Right cardiac atrium (tissue), 5 donors: ENCODE data around the gene SPATA3. TPM values are rescaled to one million over a fixed set of nuclear protein-coding genes. Genes with fewer than 3 reads are reported as not detected.

Source experiments
- ATAC-seq, 2 donors: fragments of 200-7000 bp; cut with Tn5 transposase; one replicate each; pipeline versions ENCODE4 v1.8.0 to v1.9.1; 2020; ENCODE audit warnings: moderate library complexity in 2 of 2, mild to moderate bottlenecking in 1 of 2
- DNase-seq, 3 donors: peaks; one replicate each; pipeline ENCODE4 v3.0.0-alpha.2; 2020
- H3K27ac ChIP-seq: one replicate; pipeline ENCODE4 v1.5.1; 2013; ENCODE audit warnings: mild to moderate bottlenecking, low read length, control low read depth, moderate library complexity
- H3K27me3 ChIP-seq: one replicate; pipeline ENCODE4 v1.6.1; 2013; ENCODE audit not compliant: control insufficient read depth, insufficient read depth
- H3K4me1 ChIP-seq: one replicate; pipeline ENCODE4 v1.6.1; 2013; ENCODE audit warnings: low read length; ENCODE audit not compliant: control insufficient read depth, insufficient read depth
- H3K4me3 ChIP-seq: one replicate; pipeline ENCODE4 v1.5.1; 2013; ENCODE audit warnings: low read length, control low read depth
- H3K9me3 ChIP-seq: one replicate; pipeline ENCODE4 v1.6.1; 2013; ENCODE audit warnings: low read length; ENCODE audit not compliant: control insufficient read depth
- whole genome bisulfite sequencing: extraction: QIAGEN DNeasy Blood & Tissue Kit; methylation state at CpG from one replicate; pipeline ENCODE4 v1.1.7; 2013; 5-methylcytosine and 5-hydroxymethylcytosine counted together
- intact Hi-C, 4 donors: fragments of 100-400 bp; cut with DNase I; formaldehyde crosslinking; loops; one replicate each; pipeline versions ENCODE4 v1.11.0 to v1.14.0; 2022 to 2023
- polyA plus RNA-seq: library from polyadenylated mRNA; stranded (reverse); fragments of 200-250 nt; gene quantifications from one replicate; pipeline ENCODE4 v1.2.3, GENCODE V29; 2013
- total RNA-seq, 4 donors: library from RNA; stranded (reverse); fragmentation: NEBNext Ultra II Directional; extraction: Animal tissue kit (Norgen Biotek cat#: 25700); gene quantifications; one replicate each; pipeline ENCODE4 v1.2.1, GENCODE V29; 2021
- donor health status: healthy with polysubstance abuse.
- donor health status: DM: no; HTN: yes; CAD: no.
- donor health status: DM: no; HTN: no; CAD: no.
- donor health status: DM: no; HTN: yes; CAD: no; lungs with severe emphysema.
- donor health status: DM: yes; HTN: yes; CAD: no.

The SPATA3 gene
- total and polyA plus RNA-seq, 5 donors = not detected

DNA sequence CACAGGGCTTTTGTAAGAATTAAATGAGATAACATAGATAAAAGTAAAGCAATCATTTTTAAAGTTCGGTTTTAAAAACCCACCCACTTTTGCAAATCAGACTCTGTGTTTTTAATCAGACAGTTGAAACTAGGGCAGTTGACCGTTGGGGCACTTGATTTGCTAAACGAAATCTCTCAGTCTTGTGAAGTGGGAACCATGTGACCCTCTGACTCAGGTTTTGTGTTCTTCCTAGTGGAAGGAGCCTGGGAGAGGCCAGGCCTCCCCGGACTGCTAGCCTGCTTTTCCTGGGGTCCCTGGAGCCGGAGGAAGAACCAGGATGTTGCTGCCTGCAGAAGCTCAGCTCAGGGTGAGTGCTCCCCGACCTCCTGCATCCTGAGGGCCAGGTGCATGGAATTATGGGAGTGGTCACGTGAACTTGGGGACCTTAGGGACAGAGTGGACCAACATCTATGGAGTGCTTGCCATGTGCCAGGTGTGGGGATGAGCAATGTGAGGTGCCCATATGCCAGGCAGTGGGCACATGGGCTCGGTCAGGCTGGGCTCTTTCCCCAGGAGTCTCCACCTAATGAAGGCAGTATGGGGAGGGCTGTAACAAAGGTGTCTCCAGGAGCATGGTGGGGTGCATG, 45.3 kb downstream of the SPATA3 start:
- Histone ChIP-seq H3K4me1 (no peaks in the 10 kb centered on the region), H3K27me3 (no peaks in the 10 kb centered on the region), H3K4me3 (no peak overlapping the region), H3K9me3 (no peaks in the 10 kb centered on the region), H3K27ac (no peak overlapping the region)
- ATAC-seq = no peak
- no peak for DNase-seq
- intact Hi-C loops = no loop called here
- WGBS = 69% methylated on average over 8 of the region's 8 CpGs

DNA sequence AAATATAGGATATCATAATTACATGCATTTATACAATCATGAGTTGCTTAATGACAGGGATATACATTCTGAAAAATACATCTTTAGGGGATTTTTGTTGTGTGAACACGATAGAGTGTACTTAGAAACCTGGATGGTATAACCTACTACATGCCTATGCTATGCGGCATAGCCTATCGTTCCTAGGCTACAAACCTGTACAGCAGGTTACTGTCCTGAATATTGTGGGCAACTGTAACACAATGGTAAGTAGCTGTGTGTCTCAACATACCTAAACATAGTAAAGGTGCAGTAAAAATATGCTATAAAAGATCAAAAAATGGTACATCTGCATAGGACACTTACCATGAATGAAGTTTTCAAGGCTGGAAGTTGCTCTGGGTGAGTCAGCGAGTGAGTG, 47.9 kb downstream of the SPATA3 start:
- intact Hi-C loops = no loop called here
- no peaks in the 10 kb centered on the region for H3K27me3 ChIP-seq

DNA sequence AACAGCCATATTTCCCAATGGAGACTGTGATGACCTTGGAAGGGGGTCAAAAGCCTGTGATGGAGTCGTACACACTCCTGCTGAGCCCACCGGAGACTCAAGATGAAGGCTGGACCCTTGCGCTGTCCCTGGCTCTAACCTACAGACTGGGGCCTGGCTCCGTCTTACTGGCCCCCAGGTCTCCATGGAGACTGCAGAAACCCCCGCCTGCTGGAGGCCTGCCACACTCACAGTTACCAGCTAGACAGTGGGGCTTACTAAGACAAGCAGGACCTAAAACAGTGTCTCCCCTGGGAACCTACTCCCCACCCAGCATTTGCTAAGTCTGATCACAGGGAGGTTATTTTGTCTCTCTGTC, 51.0 kb downstream of the SPATA3 start:
- H3K27me3 ChIP-seq = no peaks in the 10 kb centered on the region
- H3K4me1 ChIP-seq = no peaks in the 10 kb centered on the region
- no peak for ATAC-seq
- H3K9me3 ChIP-seq = no peaks in the 10 kb centered on the region
- WGBS = 75% methylated on average over 5 of the region's 5 CpGs
- H3K27ac ChIP-seq = no peak overlapping the region
- intact Hi-C loops = no loop called here
- no peak overlapping the region for H3K4me3 ChIP-seq
- DNase-seq = no peak

More for the DNA sequence above, 47.9 kb downstream of the SPATA3 start:
- DNase-seq = no peak
- no peak for ATAC-seq
- no peaks in the 10 kb centered on the region for H3K4me1 ChIP-seq
- H3K27ac ChIP-seq = no peak overlapping the region
- no peaks in the 10 kb centered on the region for H3K9me3 ChIP-seq
- H3K4me3 ChIP-seq = no peak overlapping the region
- WGBS = 92% methylated on average over 4 of the region's 4 CpGs

DNA sequence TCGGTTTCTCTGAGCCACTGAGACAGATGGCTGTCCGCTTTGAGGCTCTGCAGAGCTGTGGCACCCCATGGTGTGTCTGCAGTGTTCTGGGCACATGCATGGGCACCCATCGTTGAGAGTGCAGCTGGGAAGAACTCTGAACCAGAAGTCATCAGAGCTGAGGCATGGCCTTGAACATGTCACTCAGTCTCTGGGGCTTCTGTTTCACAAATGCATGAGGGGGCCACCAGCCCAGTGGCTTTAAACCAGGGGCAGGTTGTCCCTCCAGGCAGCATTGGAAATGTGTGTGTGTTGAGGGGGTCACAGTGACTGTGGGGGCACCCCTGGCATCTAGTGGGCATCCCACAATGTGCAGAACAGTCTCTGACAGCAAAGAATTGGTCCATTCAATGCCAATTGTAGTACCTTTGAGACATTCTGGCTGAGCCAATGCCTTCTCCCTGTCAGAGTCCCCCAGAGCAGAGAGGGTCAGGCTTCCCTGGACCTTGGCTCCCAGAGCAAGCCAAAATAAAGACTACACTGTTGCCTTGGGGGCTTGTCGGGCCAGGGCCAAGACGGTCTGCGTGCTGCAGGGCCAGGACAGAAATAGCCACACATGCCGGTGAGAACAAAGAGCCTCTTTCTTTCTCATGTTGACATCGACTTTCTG, 51.5 kb downstream of the SPATA3 start:
- H3K27me3 ChIP-seq = no peaks in the 10 kb centered on the region
- H3K4me3 ChIP-seq = no peak overlapping the region
- no peak overlapping the region for H3K27ac ChIP-seq
- no peak for DNase-seq
- intact Hi-C loops = no loop called here
- no peaks in the 10 kb centered on the region for H3K9me3 ChIP-seq
- ATAC-seq = no peak
- H3K4me1 ChIP-seq = no peaks in the 10 kb centered on the region
- WGBS = 45% methylated on average over 8 of the region's 8 CpGs

DNA sequence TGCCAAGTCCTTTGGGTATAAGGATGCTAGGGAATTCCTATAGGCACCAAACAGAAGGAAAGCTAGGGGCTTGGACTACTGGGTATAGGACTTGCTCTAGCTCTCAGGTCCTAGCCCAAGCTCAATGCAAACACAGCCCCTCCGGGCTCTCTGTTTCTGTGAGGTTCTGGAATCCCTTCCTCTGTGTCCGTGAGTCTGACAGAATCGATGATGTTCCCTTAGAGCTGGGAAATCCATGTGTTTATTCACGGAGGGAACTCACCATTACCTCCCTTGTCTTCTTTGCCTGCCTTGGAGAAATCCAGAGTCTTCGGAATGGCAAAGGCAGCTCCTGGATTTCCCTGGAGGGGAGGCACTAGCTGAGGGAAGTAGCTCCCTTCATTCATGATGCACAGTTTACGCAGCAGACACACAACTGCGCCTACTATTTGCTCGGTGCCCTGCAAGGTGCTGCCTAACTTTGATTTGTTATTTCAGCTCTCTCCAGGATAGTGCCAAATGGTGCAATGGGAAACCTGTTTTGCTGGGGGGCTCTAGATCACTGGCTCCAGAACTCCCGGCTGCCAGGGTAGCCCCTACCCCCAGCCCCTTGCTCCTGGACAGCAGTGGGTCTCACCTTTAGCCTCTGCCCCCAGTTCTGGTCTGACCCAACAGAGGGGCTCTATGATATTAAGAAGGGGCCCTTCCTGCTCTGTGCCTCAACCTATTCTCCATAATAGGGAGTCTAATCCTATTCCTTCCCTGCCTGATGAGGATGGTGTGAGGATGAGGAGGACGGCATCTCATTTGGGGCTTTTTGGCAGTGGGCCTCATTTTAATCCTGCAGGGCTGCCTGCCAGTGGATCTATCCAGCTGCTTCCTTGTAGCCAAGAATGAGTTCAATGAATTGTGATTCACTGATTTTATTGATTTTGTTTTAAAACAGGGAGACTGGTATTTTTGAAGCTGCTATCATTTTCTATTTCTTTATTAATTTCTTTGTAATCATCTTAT, 52.3 kb downstream of the SPATA3 start:
- H3K9me3 ChIP-seq = no peaks in the 10 kb centered on the region
- WGBS = 64% methylated on average over 10 of the region's 10 CpGs
- no peaks in the 10 kb centered on the region for H3K4me1 ChIP-seq
- no peaks in the 10 kb centered on the region for H3K27me3 ChIP-seq
- H3K27ac ChIP-seq = no peak overlapping the region
- intact Hi-C loops = no loop called here
- no peak for ATAC-seq
- DNase-seq = no peak
- no peak overlapping the region for H3K4me3 ChIP-seq

DNA sequence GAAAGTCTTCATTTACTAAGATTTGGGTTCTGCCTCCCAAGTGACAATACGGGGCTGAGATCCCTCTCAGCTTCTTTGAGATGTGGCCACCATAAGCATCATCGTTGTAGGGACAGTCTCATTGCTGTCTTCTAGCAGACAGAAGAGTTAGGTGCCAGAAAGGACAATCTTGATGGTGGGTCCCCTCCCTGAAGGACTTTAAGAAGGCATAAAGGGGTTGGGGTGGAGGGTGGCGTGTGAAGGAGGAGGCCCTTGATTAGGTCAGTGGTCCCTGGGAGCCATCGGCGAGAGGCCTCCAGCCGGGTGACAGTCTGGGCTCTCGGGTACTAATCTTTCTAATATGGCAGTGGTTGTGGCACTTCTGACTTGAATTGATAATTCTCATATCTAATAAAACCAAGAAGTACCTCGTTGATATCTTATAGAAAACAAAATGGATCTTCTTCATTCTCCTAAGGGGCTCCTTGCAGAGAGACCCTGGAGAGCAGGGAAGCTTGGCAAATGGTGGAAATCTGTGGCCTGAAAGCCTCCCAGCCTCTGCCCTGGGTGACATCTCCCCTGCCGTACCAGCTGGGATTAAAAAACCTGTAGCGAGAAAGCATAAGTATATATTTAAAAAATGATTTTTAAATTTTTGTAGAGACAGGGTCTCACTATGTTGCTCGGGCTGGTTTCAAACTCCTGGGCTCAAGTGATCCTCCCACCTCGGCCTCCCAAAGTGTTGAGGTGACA, 53.5 kb downstream of the SPATA3 start:
- WGBS = 82% methylated on average over 12 of the region's 12 CpGs
- no peak for DNase-seq
- intact Hi-C loops = no loop called here
- Histone ChIP-seq H3K27me3 (no peaks in the 10 kb centered on the region), H3K4me3 (no peak overlapping the region), H3K27ac (no peak overlapping the region), H3K9me3 (no peaks in the 10 kb centered on the region), H3K4me1 (no peaks in the 10 kb centered on the region)
- no peak for ATAC-seq

DNA sequence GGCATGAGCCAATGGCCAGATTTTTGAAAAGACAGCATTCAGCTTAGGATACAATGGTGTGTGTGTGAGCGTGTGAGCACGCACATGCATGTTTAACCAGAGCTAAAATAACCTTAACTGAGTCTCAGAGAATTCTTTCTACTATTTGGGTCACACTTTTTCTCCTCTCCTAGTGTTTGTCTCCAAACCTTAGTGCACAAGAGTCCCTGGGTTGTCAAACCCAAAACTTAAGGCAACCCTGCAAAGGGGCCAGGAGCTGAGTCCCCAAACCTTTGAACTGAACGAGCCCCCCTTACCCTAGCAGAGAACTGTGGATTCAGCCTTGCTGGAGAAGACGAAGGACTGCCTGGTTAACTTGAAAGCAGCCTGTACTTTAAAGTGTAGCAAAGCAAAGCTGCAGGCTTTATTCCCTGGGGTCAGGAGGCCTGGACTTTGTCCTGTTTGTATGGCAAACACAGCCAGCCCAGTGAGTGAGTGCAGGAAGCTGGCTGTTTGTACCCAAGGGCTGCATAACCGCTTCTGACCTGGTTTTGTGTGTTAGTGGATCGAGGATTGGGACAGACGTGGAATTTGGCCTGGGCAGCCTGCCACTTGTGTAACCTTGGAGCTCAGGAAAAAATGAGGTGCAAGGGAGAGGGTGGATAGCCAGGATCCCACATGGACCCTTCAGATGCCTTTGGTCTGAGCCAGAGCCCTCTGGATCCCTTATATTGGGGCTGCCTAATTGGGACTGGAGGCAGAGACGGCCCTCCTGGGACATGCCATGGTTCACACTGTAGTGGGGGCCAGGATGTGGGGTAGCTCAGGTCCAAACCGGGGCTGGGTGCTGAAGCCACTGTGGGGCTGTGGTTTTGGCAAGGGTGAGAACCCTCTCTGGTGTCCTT, 54.3 kb downstream of the SPATA3 start:
- H3K4me3 ChIP-seq = no peak overlapping the region
- no peaks in the 10 kb centered on the region for H3K27me3 ChIP-seq
- no peak for ATAC-seq
- H3K4me1 ChIP-seq = no peaks in the 10 kb centered on the region
- no peak for DNase-seq
- intact Hi-C loops = no loop called here
- WGBS = 55% methylated on average over 9 of the region's 9 CpGs
- no peak overlapping the region for H3K27ac ChIP-seq
- no peaks in the 10 kb centered on the region for H3K9me3 ChIP-seq

DNA sequence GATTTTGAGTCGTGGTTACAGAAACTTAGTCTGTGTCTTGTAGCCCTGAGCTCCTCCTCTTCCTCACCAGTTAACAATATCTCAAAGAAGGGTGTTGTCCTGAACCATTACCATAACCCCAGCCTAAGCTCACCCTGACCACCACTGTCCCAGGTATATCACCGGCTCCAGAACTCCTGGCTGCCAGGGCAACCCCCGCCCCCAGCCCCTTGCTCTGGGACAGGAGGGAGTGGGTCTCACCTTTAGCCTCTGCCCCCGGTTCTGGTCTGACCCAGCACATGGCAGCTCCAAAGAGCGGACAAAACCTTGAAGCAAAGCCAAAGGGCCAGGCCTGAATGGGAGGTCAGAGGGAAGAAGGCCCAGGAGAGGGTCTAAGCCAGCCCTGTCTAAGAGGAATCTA, 55.2 kb downstream of the SPATA3 start:
- ATAC-seq (no peak), DNase-seq (no peak)

DNA sequence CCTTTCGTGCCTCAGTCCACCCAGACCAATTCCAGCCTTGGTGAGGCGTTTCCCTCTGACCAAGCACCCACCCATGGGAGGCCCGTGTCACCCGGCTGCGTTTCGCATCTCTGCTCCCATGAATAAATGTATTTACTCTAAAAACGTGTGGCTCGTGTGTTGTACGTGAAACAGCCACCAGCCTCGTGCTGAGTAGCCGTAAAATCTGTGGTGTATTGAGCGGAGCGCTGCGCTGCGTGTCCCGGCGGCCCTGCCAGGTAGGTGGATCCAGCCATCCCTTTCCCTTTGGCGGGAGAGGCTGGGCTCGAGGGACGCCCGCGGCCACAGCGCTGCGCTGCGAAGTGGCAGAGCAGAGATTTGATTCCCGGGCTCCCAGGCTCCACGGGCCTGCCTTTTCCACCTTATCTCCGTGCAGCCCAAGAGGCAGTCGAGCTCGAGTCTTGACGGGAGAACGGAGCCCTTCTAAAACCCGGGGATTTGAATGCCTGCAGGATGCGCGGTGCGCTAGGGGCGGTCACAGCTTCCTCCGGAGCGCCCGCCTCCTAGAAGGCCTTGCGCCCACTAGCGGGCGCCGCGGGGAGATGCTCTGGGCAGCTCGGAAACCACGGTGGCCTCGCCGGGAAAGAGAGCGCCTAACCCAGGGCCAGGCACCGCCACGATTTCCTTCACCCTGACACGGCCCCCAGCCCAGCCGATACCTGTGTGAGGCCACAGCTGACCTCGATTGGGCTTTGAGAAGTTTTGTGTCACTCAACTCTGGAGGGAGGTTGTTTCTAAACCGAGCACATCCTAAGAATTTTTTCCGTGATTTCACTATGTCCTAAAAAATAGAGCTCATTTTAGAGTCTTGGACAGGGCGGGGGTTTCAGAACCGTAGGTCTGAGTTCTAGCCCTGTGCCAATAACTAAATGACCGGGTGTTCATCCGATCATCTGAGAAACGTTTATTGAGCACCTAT, 56.9 kb downstream of the SPATA3 start:
- peak overlapping the region; percentile 71 for H3K4me3 ChIP-seq
- H3K4me1 ChIP-seq = no peaks in the 10 kb centered on the region
- no peaks in the 10 kb centered on the region for H3K27me3 ChIP-seq
- no peaks in the 10 kb centered on the region for H3K9me3 ChIP-seq
- ATAC-seq (peak; percentile 83 to 87), DNase-seq (peak; percentile 84 to 95 (median 92))
- no peak overlapping the region for H3K27ac ChIP-seq
- 7% methylated on average over 62 of the region's 62 CpGs for WGBS
- intact Hi-C loops = no loop called here

More for the DNA sequence above, 55.2 kb downstream of the SPATA3 start:
- no peak overlapping the region for H3K4me3 ChIP-seq
- H3K9me3 ChIP-seq = no peaks in the 10 kb centered on the region
- H3K4me1 ChIP-seq = no peaks in the 10 kb centered on the region
- no peak overlapping the region for H3K27ac ChIP-seq
- 83% methylated on average over 5 of the region's 5 CpGs for WGBS
- no peaks in the 10 kb centered on the region for H3K27me3 ChIP-seq
- intact Hi-C loops = no loop called here
